Activated gamma-delta T cell (primary cell): ENCODE results near the gene PLEKHA3.
"Not testable (repeated sequence)": the region's sequence is repeated elsewhere in the genome, so short reads cannot be mapped to it uniquely, and the experiment has no call there.

Experiments
- DNase-seq: peaks from one replicate; lab custom pipeline; 2025; lab: John Stamatoyannopoulos, UW
- total RNA-seq, 2 donors: gene quantifications; one replicate each; lab custom pipeline; 2026; lab: John Stamatoyannopoulos, UW

The PLEKHA3 gene
- total RNA-seq = 46.8 to 48.0 reads per million in 2 donors

DNA sequence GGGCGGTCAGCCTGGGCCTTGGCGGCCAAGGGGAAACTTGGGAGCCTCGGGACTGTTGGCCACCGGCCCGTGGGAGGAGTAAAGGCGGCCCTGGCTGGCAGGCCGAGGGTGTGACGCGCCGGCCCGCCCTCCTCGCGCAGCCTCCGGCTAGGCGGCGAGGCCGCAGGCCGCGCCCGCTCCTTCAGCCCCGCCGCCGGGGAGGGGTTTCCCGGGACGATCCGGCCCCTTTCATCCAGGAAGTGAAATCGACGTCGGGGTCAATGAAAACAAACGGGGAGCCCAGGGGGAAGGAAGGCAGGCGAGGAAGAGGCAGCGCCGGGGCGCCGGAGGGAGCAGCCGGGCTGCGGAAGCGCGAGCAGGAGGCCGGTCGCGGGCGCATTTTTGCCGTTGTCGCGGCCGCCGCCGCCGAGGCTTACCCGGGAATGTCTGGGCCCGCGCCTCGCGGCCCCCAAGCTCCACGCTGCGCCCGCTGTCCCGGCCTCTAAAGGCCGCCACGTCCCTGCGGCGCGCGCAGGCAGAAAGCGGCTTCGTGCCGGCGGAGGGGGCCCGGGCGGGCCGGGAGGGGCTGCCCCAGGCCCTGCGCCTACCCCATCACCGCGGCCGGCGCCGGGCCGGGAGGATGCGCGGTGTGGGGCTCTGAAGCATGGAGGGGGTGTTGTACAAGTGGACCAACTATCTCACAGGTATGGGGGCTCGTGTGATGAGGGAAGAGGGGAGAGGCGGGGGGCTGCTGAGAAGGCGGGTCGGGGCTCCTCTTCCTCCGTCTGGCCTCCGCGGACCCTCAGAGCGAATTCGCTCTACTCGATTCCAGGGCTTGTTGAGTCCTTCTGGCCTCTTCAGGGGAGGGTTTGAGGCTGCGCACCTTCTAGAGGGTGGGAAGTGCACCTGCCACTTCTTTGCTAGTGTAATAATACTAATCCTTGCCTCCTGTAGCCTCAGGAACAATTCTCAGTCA, at the start of gene PLEKHA3:
Gene PLEKHA3, plus strand, starts transcription at position 231 of the 955 bp plus-strand sequence. Its CDS starts 413 bp downstream, at position 644.
- DNase-seq = peak; percentile 68

DNA sequence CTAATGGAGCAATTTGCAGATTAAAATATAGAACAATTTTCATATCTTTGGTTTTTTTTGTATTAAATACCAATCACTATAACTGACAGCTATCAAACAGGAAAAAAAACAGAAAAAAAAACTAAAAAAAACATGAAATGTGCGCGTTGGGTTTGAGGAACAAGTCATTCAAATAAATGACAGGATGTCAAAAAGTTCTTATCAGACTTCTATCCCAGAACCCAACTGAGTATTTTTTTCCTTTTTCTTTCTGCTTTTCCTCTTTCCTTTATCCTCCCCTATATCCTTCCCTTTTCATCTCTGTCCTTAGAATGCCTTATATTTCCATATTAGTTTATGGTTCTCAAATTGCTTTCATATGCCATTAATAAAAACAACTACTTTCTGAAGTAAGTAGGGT, 43.6 kb upstream of the PLEKHA3 start:
- no peak for DNase-seq

DNA sequence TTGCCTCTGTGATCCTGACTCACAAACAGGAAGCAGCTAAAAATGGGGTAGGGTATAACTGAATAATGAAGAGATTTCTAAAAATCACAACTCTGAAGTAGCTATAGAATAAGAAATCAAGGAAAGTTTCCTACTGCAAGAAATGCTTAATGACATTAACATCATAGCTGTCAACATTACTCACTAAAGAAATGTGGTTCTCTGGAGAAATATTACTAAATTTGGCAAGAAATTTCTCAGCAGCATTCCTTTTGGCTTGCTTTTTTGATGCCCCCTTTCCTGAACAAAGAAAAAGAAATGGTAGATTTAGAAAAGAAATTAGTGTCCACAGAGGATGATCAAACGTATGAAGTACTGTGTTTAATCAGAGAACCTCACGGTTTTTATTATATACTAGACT, 38.8 kb upstream of the PLEKHA3 start:
- no peak for DNase-seq

DNA sequence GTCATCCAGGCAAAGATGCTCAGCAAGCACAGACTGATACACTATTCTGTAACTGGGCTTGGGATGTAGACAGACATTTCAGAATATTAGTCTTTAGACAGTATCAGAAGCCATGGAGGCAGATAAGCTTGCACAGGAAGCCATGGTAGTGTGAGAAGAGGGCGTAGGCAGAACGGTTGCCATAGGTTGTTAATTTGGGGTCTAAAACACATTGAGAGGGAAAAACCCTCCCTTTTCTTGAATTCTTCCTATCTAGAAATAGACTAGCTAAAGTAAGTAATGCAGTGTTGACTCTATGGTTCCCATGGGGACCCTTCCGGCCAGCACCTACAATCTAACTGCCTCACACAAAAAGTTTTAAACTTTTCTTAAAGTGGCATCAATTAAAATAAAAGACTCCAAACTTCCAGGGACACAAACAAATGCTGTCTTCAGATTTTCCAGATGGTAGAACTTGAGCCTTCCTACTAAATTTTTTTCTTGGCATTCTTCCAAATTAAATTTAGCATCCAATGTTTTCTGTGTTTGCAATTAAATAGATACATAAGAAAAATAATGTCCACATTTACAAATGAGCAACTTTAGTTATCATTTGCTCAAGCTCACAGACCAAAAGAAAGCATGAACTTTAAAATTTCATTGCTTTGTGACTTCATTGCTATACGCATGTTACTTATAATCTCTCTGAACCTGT, 31.1 kb upstream of the PLEKHA3 start:
- no peak for DNase-seq

DNA sequence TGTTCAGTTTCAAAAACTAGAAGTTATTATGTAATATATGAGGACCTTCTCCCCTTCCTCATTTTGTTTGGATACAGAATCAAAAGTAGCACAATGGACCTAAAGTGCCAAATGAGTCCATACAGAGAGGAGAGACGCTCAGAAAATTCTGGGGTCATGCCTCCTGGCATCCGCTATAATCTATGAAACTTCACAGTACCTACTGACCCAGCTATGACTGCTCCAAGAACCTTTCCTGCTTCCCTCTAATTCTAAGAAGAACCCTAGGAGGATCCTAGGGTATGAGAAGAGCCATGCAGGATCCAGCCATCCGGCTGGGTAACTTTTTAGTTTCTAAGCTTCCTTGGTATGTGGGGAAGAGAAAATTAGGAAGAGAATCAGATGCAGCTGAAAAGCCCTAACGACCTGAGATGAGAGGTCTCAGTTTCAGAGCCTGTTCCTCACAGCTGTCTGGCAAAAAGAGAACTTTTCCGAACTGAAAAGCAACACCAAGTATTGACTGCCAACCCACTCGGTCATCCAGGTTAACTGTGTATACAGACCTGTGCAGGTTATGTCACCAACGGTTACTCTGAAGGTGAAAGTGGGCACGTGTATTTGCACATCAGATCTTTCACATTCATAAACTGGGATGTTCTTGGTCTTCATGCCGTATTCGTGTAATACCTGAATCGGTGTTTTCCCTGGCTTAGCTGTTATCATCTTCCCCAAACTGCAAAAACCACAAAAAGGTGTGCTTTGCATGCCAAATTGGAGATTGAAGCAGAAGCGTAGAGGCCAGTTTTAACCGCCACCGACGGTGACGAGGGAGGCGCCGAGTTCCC, 30.3 kb upstream of the PLEKHA3 start:
- DNase-seq = no peak

DNA sequence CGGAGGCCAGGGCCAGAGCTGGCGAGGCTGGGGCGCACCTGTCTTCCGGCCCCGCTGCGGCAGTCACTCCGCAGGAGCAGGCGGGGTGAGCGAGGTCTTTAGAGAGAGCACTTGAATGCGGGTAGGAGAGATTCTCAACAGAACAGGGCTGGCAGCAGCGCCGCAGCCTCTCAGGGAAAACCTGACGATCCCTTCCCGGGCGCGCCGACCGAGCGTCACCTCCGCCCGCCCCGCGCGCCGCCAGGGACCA, 29.8 kb upstream of the PLEKHA3 start:
- no peak for DNase-seq

DNA sequence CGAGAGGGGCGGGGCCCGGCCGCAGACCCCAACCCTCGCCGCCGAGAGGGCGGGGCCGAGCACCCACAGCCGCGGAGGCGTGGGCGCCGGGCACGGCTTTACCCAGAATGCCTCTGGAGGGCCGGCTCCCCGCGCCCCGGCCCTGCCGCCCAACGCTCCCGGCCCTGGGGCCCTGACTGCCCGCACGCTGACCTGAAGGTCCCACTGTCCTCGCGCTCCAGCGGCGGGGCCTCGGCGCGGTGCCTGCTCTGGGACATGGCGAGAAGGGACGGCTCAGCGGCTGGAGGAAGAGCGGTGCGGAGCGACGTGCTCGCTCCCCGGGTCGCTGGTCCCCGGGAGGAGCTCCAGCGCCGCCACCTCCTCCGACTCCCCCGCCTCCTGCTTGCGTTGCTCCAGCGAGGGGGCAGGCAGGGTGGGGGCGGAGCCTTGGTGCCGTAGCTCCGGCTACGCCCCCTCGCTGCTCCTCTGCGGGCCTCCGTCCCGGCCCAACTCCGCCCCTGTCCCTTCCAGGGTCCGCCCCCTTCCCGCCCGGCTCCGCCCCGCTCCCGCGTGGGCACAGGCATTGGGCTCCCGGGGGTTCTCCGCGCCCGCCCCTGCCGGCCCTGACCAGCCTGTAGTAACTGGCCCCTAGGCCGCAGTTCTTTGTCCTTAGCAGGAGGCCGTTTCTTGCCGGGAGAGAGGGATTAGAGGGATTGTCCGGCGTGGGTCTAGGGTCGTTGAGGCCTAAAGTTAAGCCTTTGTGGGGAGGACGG, 29.3 kb upstream of the PLEKHA3 start, which contains the start of the genes PJVK and PRKRA:
Gene PJVK, plus strand, starts transcription at position 605 of the 752 bp plus-strand sequence. CDS start 2,032 bp downstream, outside the sequence.
Gene PRKRA, minus strand, starts transcription at position 402 of the 752 bp plus-strand sequence. Its CDS starts 145 bp downstream, at position 257.
- DNase-seq = peak; percentile 88

DNA sequence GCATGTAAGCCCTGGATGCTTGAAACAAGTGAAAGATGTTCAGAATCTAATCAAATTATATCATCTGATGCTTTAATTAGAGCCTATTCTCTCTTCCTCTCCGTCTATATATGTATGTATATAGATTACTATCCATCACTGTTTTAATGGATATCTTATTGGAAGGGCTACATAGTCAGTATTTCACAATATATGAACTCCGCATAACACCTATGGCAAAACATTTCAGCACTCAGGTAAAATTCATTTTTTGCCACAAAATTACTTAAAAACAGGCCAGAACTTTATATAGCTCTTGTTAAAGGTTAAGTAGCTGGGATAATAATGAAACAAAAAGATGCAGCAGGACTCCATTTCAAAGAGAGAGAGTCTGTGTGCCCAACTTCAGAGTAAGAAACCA, 27.9 kb upstream of the PLEKHA3 start:
- DNase-seq = no peak

DNA sequence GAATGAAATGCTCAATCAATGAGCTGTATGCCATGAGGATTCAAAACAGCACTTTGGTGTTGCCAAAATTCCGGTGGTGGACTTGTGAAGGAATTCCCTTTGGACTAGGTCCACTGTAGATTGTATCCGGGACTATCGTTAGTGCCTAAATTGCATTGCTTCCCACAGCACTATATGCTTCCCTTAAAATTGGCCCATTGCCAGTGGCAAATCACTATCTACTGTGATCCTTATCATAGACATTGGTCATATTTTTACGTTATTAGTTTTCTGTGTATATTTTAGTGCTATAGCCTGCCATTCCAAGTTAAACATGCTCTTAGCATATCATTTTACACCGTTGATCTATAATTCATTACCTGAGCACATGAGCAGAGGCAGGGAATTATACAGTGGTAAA, 27.4 kb upstream of the PLEKHA3 start:
- no peak for DNase-seq

DNA sequence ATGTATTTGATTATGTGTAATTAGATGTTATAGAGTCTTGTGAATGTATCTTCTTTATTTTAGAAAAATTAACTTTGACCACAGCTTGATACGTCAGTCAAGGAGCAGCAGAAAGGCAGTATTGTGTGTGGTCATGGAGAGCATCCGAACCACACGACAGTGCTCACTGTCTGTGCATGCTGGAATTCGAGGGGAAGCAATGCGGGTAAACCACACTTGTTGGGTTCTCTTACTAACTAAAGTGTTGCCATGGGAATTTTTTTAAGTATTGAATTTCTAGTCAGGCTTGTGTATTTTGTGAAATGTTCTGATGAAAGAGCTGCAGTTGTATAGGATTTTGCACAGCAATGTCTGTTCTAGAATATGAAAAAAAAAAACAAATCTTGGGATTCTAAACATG, 24.3 kb upstream of the PLEKHA3 start:
- no peak for DNase-seq

DNA sequence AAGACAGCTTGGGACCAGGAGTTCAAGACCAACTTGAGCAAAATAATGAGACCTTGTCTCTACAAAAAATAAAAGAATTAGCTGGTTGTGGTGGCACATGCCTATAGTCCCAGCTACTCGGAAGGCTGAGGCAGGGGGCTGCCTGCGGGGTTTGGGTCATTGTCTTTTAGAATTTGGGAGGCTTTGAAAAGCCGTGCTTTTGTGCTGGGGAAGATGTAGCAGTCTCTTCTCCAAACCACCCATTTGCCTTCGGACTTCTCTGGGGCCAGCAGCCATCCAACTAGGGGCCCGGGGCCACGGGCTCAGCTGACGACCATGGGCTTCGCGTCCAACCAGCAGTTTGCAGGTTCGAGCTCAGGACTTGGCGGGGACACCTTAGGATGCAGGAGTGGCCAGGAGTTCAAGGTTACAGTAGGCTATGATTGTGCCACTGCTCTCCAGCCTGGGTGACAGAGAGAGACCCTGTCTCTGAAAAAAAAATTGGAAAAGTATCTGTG, 22.8 kb upstream of the PLEKHA3 start:
- no peak for DNase-seq

DNA sequence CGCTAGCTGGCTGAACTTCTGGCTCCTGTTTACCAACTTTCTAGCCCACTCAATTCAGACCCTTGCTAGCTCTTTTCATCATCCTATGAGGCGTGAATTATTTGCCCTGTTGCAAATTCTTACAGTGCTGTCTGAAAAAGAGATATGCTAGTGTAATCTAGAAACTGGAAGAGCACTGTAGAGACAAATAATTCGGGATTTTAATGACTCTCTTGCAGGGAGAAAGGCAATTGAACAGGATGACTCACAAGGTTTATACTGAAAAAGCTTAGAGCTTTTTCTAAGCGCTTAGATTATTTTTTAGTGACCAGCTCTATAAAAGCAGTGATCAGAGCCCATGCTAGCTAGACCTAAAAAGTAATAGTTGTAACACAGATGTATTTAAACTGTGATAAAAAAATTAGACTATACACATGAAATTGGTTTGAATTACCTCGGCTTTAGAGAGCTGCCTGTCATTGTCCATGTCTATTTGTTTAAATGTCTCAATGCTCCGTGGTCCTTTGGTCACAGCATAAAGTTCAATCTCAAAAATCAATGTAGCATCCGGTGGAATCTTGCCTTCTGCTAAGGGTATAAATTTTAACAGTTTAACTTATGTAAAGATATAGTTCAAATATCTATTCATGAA, 10.9 kb upstream of the PLEKHA3 start:
- DNase-seq = no peak

DNA sequence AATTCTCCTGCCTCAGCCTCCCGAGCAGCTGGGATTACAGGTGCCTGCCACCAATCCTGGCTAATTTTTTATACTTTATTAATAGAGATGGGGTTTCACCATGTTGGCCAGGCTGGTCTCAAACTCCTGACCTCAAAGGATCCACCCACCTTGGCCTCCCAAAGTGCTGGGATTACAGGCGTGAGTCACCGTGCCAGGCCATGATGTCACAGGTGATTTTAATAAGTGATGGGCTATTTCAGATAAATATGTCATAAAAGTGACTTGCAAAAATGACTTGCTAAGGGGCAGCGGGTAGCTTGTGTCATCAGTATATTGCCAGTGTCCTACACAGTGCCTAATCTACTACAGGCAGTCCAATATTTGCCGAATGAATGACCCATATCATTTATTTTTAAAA, 8.9 kb upstream of the PLEKHA3 start:
- DNase-seq = not testable (repeated sequence)

DNA sequence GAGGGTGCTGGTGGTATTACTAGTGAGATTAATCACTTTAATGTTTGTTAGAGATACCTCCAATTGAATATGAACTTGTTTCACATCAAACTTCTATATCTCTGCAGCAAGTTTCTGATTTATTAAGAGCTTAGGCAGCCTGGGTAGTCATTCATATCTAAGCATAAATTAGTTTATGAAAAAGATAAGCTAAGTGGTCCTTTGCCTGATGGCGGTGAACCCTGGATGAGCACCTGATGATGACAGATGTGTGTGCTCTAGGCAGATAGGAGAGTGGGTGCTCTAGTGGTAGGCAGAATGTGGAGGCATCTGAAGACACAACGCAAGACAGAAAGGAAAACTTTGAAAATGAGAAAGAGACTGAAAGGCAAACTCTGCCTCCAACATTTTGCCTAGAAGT, 6.9 kb upstream of the PLEKHA3 start:
- DNase-seq = no peak

DNA sequence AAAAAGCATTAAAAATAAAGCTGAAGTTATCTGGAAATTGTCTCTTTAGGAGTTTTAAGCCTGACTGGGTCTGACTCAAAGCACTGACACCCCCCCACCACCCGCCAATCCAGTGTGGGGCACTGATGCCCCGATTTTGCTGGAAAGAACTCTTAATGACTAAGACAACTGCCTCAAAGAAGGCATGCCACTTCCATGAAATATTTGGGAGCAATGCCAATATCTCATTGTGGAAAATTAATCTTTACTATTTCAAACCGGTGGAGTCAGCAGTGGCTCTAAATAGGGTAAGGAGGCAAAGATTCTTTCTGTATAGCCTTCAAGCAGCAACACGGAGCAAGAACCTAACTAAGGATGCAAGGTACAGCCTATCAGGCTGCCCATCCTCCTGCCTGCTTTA, 6.3 kb upstream of the PLEKHA3 start:
- no peak for DNase-seq

DNA sequence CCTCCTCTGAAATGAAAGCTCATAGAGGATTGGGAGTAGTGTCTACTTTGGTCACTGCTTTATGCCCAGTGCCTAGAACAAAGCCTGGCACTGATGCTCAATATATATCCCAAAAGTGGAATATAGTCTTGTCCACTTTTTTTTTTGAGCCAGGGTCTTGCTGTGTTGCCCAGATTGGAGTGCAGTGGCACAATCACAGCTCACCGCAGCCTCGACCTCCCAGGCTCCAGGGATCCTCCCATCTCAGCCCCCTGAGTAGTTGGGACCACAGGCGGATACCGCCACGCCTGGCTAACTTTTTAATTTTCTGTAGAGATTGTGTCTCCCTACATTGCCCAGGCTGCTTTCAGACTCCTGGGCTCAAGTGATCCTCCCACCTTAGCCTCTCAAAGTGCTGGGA, 5.7 kb upstream of the PLEKHA3 start:
- no peak for DNase-seq

DNA sequence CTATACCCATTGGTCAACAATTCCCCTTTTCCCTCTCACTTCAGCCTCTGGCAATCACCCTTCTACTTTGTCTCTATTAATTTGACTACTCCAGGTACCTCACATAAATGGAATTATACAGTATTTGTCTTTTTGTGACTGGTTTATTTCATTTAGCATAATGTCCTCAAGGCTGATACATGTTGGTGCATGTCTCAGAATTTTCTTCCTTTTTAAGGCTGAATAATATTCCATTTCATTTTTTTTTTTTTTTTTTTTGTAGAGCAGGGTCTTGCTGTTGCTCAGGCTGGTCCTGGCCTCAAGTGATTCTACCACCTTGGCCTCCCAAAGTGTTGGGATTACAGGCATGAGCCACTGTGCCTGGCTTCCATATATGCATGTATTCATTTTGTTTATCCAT, 3.8 kb upstream of the PLEKHA3 start:
- DNase-seq = no peak

DNA sequence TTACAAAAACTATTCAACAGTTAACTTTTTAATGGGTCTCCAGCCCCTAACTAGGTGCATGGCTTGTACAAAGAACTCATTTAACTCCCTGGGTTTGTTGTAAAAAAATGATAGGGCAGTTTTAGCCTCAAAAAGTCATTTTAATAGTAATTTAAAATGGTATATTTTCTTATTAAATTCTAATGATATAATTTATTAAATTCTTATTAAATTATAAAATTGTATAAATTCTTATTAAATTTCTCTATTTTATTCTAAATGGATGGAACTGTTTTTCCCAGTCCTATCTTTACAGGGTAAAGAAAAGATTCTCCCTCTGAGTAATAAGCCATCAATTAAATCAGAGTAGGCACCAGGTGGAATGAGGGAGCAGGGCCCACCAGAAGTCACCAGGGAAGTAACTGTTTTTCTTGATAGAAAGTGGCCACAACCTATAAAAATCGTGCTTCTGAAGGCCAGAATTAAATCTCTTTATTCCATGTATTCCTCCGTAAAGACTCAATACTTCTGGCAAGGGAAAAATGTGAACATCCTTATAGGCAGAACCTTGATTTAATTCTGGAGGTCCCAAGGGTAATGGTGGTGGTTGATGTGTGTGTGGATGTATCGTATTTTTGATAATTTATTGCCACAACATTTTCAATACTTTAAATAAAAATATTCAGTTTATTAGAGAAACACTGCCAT, 2.7 kb upstream of the PLEKHA3 start:
- no peak for DNase-seq

DNA sequence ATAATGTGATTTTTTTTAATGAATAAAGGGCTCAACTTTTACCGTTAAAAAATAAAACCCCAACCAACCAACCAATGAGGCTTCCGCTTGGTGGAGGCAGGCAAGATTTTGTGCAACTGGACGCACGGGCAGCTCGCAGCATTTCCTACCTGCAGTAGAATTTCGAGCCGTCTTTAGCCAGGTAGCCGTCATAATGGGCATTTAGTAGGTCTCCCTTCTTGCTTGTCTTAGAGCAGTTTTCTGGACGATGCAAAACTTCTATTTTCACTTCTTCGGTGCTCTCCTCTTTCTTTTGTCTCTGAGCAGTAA, 2.2 kb upstream of the PLEKHA3 start:
- DNase-seq = no peak
